A172 (cell line): Measurements from ENCODE around the gene ANXA4. TPM values are rescaled to one million over a fixed set of nuclear protein-coding genes. Genes with fewer than 3 reads are reported as not detected.
"Not testable (repeated sequence)": the region's sequence is repeated elsewhere in the genome, so short reads cannot be mapped to it uniquely, and the experiment has no call there.

Experiments
- DNase-seq: peaks from one replicate; pipeline ENCODE4 v3.0.0-alpha.2; 2015; ENCODE audit warnings: low spot score
- total RNA-seq: library from RNA; depleted of rRNA; stranded (reverse); fragments of >200 nt; shearing (Covaris generic); gene quantifications from 2 replicates; pipeline ENCODE4 v1.2.3, GENCODE V29; 2014

Gene ANXA4
- total RNA-seq, 1 experiment from 2014 or later = 85.1 TPM

DNA sequence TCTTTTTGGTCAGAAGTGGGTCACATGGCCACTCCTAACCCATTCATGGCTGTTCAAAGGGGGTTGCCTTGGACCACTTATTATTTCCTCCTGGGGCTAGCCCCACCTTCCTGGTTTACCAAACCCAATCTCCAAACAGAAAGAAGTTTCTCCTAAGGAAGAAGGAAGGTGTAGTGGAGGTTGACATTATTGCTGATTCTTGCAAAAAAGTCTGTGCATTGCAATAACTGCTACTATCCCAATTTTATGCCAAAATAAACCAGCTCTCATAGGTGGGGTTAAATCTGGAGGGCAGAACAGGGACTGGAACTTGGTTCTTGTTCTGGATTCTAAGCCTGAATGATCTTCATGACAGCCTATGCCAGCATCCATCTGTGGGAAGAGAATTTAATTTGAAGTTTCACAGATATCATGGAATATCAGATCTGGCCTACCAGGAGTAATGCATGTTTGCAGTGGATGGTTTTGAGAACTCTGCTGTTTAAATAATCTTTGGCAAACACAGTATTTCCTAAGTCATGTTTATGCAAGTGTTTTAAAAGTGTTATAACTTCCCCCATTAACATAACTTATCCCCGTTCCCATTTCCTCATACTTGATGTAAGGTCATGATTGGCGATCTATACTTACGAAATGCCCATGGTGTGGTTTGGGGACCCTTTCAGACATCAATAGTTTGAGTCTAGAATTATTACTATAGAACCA, 11.9 kb downstream of the ANXA4 start:
- no peak for DNase-seq

DNA sequence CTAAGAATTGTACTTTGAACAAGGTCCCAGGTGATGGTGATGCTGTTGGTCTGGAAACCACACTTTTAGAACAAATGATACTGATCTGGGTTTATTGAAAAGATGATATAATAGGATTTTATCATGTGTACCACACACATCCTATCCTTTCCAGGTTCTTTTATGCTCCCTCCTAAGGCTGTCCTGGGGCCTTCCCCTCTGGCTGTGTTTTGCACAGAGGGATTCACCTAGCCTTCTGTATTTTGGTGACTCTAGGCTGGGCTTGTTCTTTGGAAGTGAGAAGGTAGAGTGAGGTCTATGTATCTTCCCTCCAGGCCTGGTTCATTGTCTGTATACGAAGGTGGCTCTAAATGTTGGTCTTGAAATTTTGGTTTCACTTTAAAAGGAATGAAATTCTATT, 12.7 kb downstream of the ANXA4 start:
- no peak for DNase-seq

- DNase-seq = peak; percentile 80
These were observed 14.0 kb downstream of the ANXA4 start for GRCh38 chr2:69755862-69756467.

GRCh38 chr2:69762025-69762424, 20.1 kb downstream of the ANXA4 start:
- no peak for DNase-seq

GRCh38 chr2:69762513-69763494, 20.9 kb downstream of the ANXA4 start:
- DNase-seq = no peak

GRCh38 chr2:69763831-69764230, 21.9 kb downstream of the ANXA4 start:
- not testable (repeated sequence) for DNase-seq

- no peak for DNase-seq
These were observed 22.6 kb downstream of the ANXA4 start for GRCh38 chr2:69764286-69765095.

- DNase-seq = no peak
These were observed 23.1 kb downstream of the ANXA4 start for GRCh38 chr2:69765096-69765380.

GRCh38 chr2:69766014-69766413, 24.1 kb downstream of the ANXA4 start:
- no peak for DNase-seq

DNA sequence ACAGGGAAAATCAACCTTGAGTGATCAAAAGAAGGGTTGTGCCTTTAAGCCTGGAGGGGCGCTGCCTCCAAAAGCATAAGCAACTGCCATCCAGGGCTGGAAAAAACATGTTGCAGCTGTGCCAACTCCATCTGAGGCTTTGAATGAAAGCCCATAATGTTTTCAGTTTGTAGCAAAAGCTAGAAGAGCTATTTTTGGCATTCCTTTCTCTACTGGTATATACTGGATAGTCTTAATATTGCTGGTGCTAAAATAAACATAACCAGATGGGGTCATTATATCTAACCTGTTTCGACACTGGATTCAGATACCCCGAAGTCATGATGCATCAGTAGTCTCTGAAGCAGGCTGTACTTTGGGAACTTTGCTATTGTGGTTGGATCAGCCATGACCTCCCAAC, 25.1 kb downstream of the ANXA4 start:
- peak; percentile 80 for DNase-seq

- no peak for DNase-seq
These were observed 26.3 kb downstream of the ANXA4 start for GRCh38 chr2:69768235-69768634.

DNA sequence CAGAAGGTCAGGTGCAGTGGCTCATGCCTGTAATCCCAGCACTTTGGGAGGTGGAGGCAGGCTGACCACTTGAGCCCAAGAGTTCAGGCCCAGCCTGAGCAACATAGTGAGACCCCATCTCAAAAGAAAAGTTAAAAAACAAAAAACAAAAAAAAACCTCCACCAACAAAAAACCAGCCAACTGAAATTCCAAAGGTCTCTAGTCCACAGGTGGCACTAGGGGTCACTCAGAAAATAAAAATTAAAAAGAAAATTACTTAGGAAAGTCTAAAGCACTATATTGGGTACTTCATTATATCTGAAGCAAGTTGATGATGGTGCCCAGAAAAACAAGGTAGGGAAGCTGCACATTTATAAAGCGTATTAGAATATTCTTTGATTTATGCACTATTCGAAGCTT, 26.9 kb downstream of the ANXA4 start:
- no peak for DNase-seq

GRCh38 chr2:69769272-69769671, 27.3 kb downstream of the ANXA4 start:
- DNase-seq = no peak

GRCh38 chr2:69770193-69770702, 28.3 kb downstream of the ANXA4 start:
- DNase-seq = peak; percentile 95

- DNase-seq = no peak
These were observed 28.8 kb downstream of the ANXA4 start for GRCh38 chr2:69770747-69771146.

GRCh38 chr2:69771461-69771860, 29.5 kb downstream of the ANXA4 start:
- no peak for DNase-seq

DNA sequence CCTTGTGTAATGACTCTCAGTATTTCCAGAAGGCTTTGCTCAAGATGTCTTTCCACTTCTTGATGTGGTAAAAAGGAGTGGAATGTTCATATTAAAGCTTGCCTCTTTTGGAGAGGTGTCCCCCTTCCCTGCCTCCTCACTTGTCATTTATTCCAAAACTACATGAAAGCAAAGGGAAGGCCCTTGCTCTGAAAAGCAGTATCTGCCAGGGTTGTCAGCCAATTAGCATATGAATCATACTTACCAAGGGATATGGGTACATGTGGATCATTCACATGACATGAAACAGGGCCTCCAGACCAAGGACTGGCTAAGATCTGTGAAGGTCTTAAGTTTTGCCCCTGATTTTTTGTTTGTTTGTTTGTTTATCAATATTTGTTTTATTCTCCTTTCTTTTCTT, 31.3 kb downstream of the ANXA4 start:
- peak; percentile 63 for DNase-seq

GRCh38 chr2:69774258-69774983, 32.5 kb downstream of the ANXA4 start:
- DNase-seq = not testable (repeated sequence)

DNA sequence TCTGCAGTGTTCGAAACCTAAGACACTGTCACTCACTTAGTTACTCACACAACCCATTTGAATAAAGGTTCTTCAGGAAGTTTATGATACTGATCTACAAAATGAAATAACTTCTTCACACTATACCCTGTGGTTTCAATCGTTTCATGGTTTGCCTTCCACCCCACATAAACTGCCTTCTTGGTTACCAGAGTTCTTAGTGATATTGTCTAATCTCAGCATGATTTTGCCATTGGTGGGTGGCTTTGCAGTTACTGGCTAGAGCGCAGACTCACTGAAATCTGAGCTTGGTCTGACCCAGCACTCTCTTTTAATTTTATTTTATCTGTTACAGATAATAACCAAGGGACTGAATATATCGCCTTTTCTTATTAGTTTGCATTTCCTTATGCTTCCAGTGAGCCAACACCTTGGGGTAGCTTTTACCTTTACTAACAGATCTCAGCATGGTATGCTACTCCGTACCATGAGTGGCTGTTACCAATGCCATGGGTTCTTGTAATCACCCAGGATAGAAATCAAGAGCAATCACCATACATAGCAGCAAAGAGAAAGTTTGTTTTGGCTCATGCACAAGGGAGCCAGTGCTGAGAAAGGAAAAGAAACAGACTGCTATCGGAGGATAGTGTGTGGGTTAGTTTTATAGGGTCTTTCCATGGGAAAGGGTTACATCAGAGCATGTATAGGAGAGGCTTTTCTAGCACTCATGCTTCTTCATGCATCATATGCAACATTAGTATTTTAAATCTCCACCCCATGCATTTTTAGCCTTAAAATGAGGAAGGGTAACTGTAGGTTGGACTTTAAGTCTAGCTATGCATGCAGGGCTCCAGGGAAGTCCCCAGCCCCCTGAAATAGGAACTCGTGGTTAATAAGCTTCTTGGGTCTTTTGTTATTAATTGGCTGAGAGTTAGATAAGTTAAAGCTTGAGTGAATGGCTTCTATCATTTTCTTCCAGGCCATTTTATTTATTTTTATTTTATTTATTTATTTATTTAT, 33.3 kb downstream of the ANXA4 start:
- DNase-seq = no peak
